ENCODE measurements around the gene SBSN. TPM values are rescaled to one million over a fixed set of nuclear protein-coding genes. Genes with fewer than 3 reads are reported as not detected.

SBSN gene
- total RNA-seq, 4 donors from 2014 or later, result 1.0 TPM; not detected in 3

- peaks cover 0 to 12% (median 6%) of the 10 kb centered on the region in 4 donors for H3K4me1 ChIP-seq
- H3K36me3 ChIP-seq, result peaks cover 0 to 14% (median 0%) of the 10 kb centered on the region in 3 donors
- no peak for TF ChIP-seq POLR2A (IDR thresholded peaks at IDR 0.05)
- no peak for TF ChIP-seq CTCF (IDR thresholded peaks at IDR 0.05)
- no peak for DNase-seq
- no peak overlapping the region for H3K4me3 ChIP-seq
- H3K9me3 ChIP-seq, result no peaks in the 10 kb centered on the region
- H3K27ac ChIP-seq, result no peak overlapping the region
- no peaks in the 10 kb centered on the region for H3K27me3 ChIP-seq
Observed at GRCh38 chr19:35551091-35551810, 23.1 kb upstream of the SBSN start.

- no peaks in the 10 kb centered on the region for H3K9me3 ChIP-seq
- H3K4me1 ChIP-seq, result peaks cover 0 to 16% (median 9%) of the 10 kb centered on the region in 4 donors
- DNase-seq, result no peak
- no peak overlapping the region for H3K27ac ChIP-seq
- peaks cover 0 to 14% (median 0%) of the 10 kb centered on the region in 3 donors for H3K36me3 ChIP-seq
- TF ChIP-seq CTCF (IDR thresholded peaks at IDR 0.05) (no peak), POLR2A (IDR thresholded peaks at IDR 0.05) (no peak)
- H3K4me3 ChIP-seq, result no peak overlapping the region
- H3K27me3 ChIP-seq, result no peaks in the 10 kb centered on the region
Observed at GRCh38 chr19:35549879-35550523, 21.9 kb upstream of the SBSN start.

DNA sequence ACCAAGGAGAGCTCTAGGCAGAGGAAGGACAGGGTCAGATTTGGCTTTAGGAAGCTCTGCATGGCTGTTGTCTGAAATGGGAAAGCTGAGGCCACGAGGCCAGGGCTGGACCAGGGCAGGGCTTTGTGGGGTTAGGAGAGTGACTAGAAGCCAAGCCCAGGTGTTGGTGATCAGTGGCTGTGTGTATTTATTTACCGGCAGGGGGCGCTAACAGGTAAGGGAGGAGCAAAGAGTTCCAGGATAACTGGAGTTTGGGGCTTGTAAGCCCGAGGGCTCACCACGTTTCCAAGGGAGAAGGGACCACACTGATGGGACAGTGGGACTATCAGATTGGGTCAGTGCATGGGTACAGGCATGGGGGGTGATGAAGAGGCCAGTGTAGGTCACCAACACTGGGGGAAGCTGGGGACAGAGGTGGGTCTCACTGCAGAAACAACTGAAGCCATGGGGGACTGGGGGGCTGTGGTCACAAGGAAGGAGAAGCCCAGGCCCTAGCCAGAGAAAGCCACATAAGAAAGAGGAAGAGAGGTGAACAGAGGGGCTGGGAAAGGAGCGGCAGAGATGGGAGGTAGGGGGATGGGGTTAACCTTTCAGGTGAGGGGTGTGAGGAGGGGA, 21.2 kb upstream of the SBSN start:
- no peak overlapping the region for H3K27ac ChIP-seq
- DNase-seq, result peak in 2 of 3 donors; percentile 36 to 78
- no peak overlapping the region for H3K4me3 ChIP-seq
- peaks cover 0 to 21% (median 9%) of the 10 kb centered on the region in 4 donors for H3K4me1 ChIP-seq
- H3K9me3 ChIP-seq, result no peaks in the 10 kb centered on the region
- TF ChIP-seq CTCF (IDR thresholded peaks at IDR 0.05), result peak; percentile 49 to 82 (median 68)
- TF ChIP-seq POLR2A (IDR thresholded peaks at IDR 0.05), result no peak
- H3K36me3 ChIP-seq, result peaks cover 0 to 14% (median 0%) of the 10 kb centered on the region in 3 donors
- no peaks in the 10 kb centered on the region for H3K27me3 ChIP-seq

GRCh38 chr19:35546532-35546931, 18.4 kb upstream of the SBSN start:
- TF ChIP-seq POLR2A (IDR thresholded peaks at IDR 0.05) (no peak), CTCF (IDR thresholded peaks at IDR 0.05) (no peak)
- Histone ChIP-seq H3K4me3 (peak overlapping the region; percentile 70 to 94 (median 80)), H3K27ac (peak overlapping the region in 1 of 4 donors; percentile 85), H3K4me1 (peaks cover 0 to 24% (median 9%) of the 10 kb centered on the region in 4 donors), H3K36me3 (peaks cover 0 to 14% (median 0%) of the 10 kb centered on the region in 3 donors), H3K9me3 (no peaks in the 10 kb centered on the region), H3K27me3 (no peaks in the 10 kb centered on the region)
- no peak for DNase-seq

- H3K4me3 ChIP-seq, result peak overlapping the region; percentile 70 to 94 (median 80)
- peak; percentile 47 to 66 (median 55) for DNase-seq
- H3K27ac ChIP-seq, result peak overlapping the region; percentile 59 to 85 (median 76)
- TF ChIP-seq CTCF (IDR thresholded peaks at IDR 0.05), result no peak
- TF ChIP-seq POLR2A (IDR thresholded peaks at IDR 0.05), result no peak
- peaks cover 0 to 24% (median 9%) of the 10 kb centered on the region in 4 donors for H3K4me1 ChIP-seq
- H3K9me3 ChIP-seq, result no peaks in the 10 kb centered on the region
- H3K36me3 ChIP-seq, result peaks cover 0 to 14% (median 0%) of the 10 kb centered on the region in 3 donors
- H3K27me3 ChIP-seq, result no peaks in the 10 kb centered on the region
Observed at GRCh38 chr19:35545855-35546381, 17.8 kb upstream of the SBSN start.
